CD8-positive, alpha-beta memory T cell (primary cell): ENCODE measurements around the gene ZNF311. TPM values are rescaled to one million over a fixed set of nuclear protein-coding genes. Genes with fewer than 3 reads are reported as not detected.

ENCODE experiments used
- CTCF ChIA-PET: fragments of 350-600 bp; sonication (Branson Sonifier 250); formaldehyde crosslinking; loops from one replicate; lab custom pipeline; 2021; ENCODE audit warnings: antibody characterized with exemption; lab: Charles Lee
- POLR2A ChIA-PET: fragments of 350-600 bp; sonication (Branson Sonifier 250); formaldehyde crosslinking; loops from one replicate; lab custom pipeline; 2021; ENCODE audit warnings: antibody characterized with exemption; lab: Charles Lee
- DNase-seq, 5 donors: peaks; one replicate each; pipeline versions ENCODE4 v3.0.0 to v3.0.0-alpha.2; 2020 to 2022; ENCODE audit warnings: mixed read lengths in 1 of 5
- H3K27ac ChIP-seq: one replicate; pipeline ENCODE4 v1.7.0; 2013; ENCODE audit warnings: low read depth, mild to moderate bottlenecking, low read length, moderate library complexity
- H3K27me3 ChIP-seq: 2 replicates; pipeline ENCODE4 v1.7.0; 2013; ENCODE audit warnings: low read length, mild to moderate bottlenecking; ENCODE audit not compliant: insufficient read depth, poor library complexity, severe bottlenecking
- H3K36me3 ChIP-seq: 2 replicates; pipeline ENCODE4 v1.7.0; 2013; ENCODE audit warnings: mild to moderate bottlenecking, low read length, moderate library complexity; ENCODE audit not compliant: insufficient read depth
- H3K4me1 ChIP-seq: 2 replicates; pipeline ENCODE4 v1.7.0; 2013; ENCODE audit warnings: mild to moderate bottlenecking, low read length, moderate library complexity; ENCODE audit not compliant: insufficient read depth
- H3K4me3 ChIP-seq: 2 replicates; pipeline ENCODE4 v1.7.0; 2013; ENCODE audit warnings: mild to moderate bottlenecking, low read length
- H3K9me3 ChIP-seq: 2 replicates; pipeline ENCODE4 v1.7.0; 2013; ENCODE audit warnings: mild to moderate bottlenecking, low read length
- H3K27ac Mint-ChIP-seq, 8 donors: one replicate each; pipeline ENCODE4 v1.8.0; 2020 to 2021; ENCODE audit warnings: mixed read lengths in 8 of 8, mild to moderate bottlenecking in 6 of 8, inconsistent platforms in 3 of 8, moderate library complexity in 3 of 8
- H3K27me3 Mint-ChIP-seq, 2 donors: one replicate each; pipeline ENCODE4 v1.8.0; 2020 to 2021; ENCODE audit warnings: mixed read lengths in 2 of 2, mild to moderate bottlenecking in 1 of 2, moderate library complexity in 1 of 2
- H3K36me3 Mint-ChIP-seq, 3 donors: one replicate each; pipeline ENCODE4 v1.8.0; 2020 to 2021; ENCODE audit warnings: mixed read lengths in 3 of 3, inconsistent platforms in 1 of 3, mild to moderate bottlenecking in 1 of 3
- H3K4me1 Mint-ChIP-seq, 3 donors: one replicate each; pipeline ENCODE4 v1.8.0; 2020 to 2021; ENCODE audit warnings: mixed read lengths in 3 of 3, inconsistent platforms in 1 of 3, mild to moderate bottlenecking in 1 of 3
- H3K4me3 Mint-ChIP-seq, 7 donors: one replicate each; pipeline ENCODE4 v1.8.0; 2020 to 2021; ENCODE audit warnings: mixed read lengths in 7 of 7, mild to moderate bottlenecking in 6 of 7, moderate library complexity in 4 of 7, inconsistent platforms in 2 of 7
- H3K9me3 Mint-ChIP-seq, 5 donors: one replicate each; pipeline ENCODE4 v1.8.0; 2020 to 2022; ENCODE audit warnings: mixed read lengths in 5 of 5, mild to moderate bottlenecking in 3 of 5, moderate library complexity in 2 of 5, inconsistent platforms in 1 of 5
- polyA plus RNA-seq: library from polyadenylated mRNA; unstranded; fragments of 300-500 nt; fragmentation: Illumina TruSeq; gene quantifications from one replicate; pipeline ENCODE4 v1.2.3, GENCODE V29; 2021
- total RNA-seq, 2 experiments: library from RNA; stranded (reverse); gene quantifications; one replicate each; pipeline ENCODE4 v1.2.3, GENCODE V29; 2021

ZNF311 gene
- total and polyA plus RNA-seq, 3 experiments from 2014 or later: 0.66 to 0.73 TPM; not detected in 1

- CTCF ChIA-PET: interaction anchor here (1.3 to 1.9 kb wide), 3 partner anchors 17 to 160 kb away, joined by 4 to 6 read pairs (median 4); no protein-coding TSS in a partner anchor
- Histone ChIP-seq H3K9me3 (peaks cover 4% of the 10 kb centered on the region), H3K27ac (peak overlapping the region; percentile 19), H3K36me3 (no peaks in the 10 kb centered on the region), H3K4me3 (no peak overlapping the region), H3K27me3 (peaks cover 7% of the 10 kb centered on the region), H3K4me1 (no peaks in the 10 kb centered on the region)
- Mint-ChIP-seq H3K4me3 (no peak overlapping the region), H3K27me3 (peaks cover 8 to 33% of the 10 kb centered on the region in 2 donors), H3K4me1 (no peaks in the 10 kb centered on the region), H3K9me3 (no peaks in the 10 kb centered on the region), H3K27ac (no peak overlapping the region), H3K36me3 (no peaks in the 10 kb centered on the region)
- POLR2A ChIA-PET: no interaction called here
- DNase-seq: no peak
Observed at GRCh38 chr6:28996844-28997510, 8.1 kb downstream of the ZNF311 start.

DNA sequence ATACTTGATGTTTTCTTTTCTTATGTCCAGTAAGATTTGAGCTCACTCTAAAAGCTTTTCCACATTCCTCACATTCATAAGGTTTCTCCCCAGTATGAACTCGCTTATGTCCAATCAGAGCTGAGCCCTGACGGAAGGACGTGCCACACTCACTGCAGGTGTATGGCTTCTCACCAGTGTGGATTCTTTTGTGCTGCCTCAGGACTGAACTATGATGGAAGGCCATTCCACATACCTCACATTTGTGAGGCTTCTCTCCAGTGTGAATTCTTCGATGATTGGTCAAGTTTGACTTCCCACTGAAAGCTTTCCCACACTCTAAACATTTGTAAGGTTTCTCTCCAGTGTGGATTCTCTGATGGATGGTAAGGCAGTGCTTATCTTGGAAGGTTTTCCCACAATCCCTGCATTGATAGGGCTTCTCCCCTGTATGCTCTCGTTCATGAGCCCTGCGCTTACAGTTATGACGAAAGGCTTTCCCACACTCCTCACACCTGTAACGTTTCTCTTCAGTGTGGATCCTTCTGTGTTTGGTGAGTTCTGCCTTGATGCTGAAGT, 9.9 kb downstream of the ZNF311 start:
- Histone ChIP-seq H3K4me3 (no peak overlapping the region), H3K27me3 (peaks cover 7% of the 10 kb centered on the region), H3K27ac (no peak overlapping the region), H3K36me3 (no peaks in the 10 kb centered on the region), H3K9me3 (peaks cover 4% of the 10 kb centered on the region), H3K4me1 (no peaks in the 10 kb centered on the region)
- H3K36me3 Mint-ChIP-seq: no peaks in the 10 kb centered on the region
- H3K27ac Mint-ChIP-seq: no peak overlapping the region
- H3K27me3 Mint-ChIP-seq: peaks cover 8 to 35% of the 10 kb centered on the region in 2 donors
- H3K4me3 Mint-ChIP-seq: no peak overlapping the region
- CTCF ChIA-PET: interaction anchor here (1.4 kb wide), 1 partner anchor 15 kb away, joined by 3 read pairs; no protein-coding TSS in a partner anchor
- POLR2A ChIA-PET: no interaction called here
- DNase-seq: no peak
- H3K9me3 Mint-ChIP-seq: no peaks in the 10 kb centered on the region
- H3K4me1 Mint-ChIP-seq: no peaks in the 10 kb centered on the region

DNA sequence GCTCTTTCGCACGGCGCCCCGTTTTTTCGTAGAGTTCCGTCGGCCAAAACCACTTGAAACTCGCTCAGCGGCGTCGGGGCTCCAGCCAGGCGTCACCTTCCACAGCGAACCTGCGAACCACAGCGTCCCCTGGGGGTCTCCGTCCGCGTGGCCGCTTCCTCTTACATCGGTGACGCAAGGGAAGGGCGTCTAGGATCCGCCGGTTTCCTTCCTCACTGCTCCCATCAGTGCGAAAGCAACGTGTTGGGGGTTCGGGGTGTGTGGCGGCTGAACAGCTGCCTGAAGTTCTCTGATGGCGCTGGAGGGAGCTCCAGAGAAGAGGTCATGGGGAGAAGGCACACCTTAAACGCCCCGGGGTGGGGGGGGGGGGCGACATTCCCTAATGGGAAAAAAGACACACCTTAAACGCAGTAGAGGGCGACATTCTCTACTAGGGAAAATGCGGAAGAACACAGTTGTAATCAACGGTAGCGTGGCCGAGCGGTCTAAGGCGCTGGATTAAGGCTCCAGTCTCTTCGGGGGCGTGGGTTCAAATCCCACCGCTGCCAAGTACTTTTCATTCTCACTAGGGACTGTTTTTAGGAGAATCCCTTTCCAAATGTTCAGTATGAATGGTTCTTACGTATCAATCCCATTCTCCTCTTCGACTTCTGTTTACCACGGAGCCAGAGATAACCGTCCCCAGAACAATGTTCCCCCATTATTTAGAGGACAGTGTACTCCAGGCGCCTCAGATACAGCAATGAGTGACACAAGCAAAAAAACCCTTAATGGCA, 16.4 kb downstream of the ZNF311 start:
- Histone ChIP-seq H3K27me3 (no peaks in the 10 kb centered on the region), H3K4me3 (peak overlapping the region; percentile 52), H3K4me1 (peaks cover 6% of the 10 kb centered on the region), H3K27ac (no peak overlapping the region), H3K36me3 (no peaks in the 10 kb centered on the region), H3K9me3 (no peaks in the 10 kb centered on the region)
- H3K9me3 Mint-ChIP-seq: peaks cover 0 to 8% (median 5%) of the 10 kb centered on the region in 5 donors
- ChIA-PET POLR2A (no interaction called here), CTCF (no interaction called here)
- H3K36me3 Mint-ChIP-seq: no peaks in the 10 kb centered on the region
- peaks cover 25 to 37% (median 34%) of the 10 kb centered on the region in 3 donors for H3K4me1 Mint-ChIP-seq
- peak; percentile 54 to 79 (median 66) for DNase-seq
- peak overlapping the region; percentile 70 to 88 (median 77) for H3K4me3 Mint-ChIP-seq
- peaks cover 23 to 34% of the 10 kb centered on the region in 2 donors for H3K27me3 Mint-ChIP-seq
- peak overlapping the region in 5 of 8 donors; percentile 15 to 66 (median 40) for H3K27ac Mint-ChIP-seq

- no peak for DNase-seq
- Mint-ChIP-seq H3K27me3 (peaks cover 31 to 44% of the 10 kb centered on the region in 2 donors), H3K9me3 (peaks cover 0 to 13% (median 8%) of the 10 kb centered on the region in 5 donors), H3K4me3 (peak overlapping the region; percentile 4 to 86 (median 75)), H3K27ac (peak overlapping the region in 2 of 8 donors; percentile 7 to 12), H3K4me1 (peaks cover 47 to 66% (median 60%) of the 10 kb centered on the region in 3 donors), H3K36me3 (peaks cover 0 to 11% (median 3%) of the 10 kb centered on the region in 3 donors)
- Histone ChIP-seq H3K9me3 (no peaks in the 10 kb centered on the region), H3K27me3 (no peaks in the 10 kb centered on the region), H3K4me3 (no peak overlapping the region), H3K27ac (no peak overlapping the region), H3K4me1 (peaks cover 27% of the 10 kb centered on the region), H3K36me3 (no peaks in the 10 kb centered on the region)
- CTCF ChIA-PET: interaction anchor here (1.0 to 6.9 kb wide), 2 partner anchors 63 to 147 kb away, joined by 3 to 48 read pairs; no protein-coding TSS in a partner anchor
- POLR2A ChIA-PET: no interaction called here
Observed at GRCh38 chr6:28985462-28986164, 19.5 kb downstream of the ZNF311 start.

DNA sequence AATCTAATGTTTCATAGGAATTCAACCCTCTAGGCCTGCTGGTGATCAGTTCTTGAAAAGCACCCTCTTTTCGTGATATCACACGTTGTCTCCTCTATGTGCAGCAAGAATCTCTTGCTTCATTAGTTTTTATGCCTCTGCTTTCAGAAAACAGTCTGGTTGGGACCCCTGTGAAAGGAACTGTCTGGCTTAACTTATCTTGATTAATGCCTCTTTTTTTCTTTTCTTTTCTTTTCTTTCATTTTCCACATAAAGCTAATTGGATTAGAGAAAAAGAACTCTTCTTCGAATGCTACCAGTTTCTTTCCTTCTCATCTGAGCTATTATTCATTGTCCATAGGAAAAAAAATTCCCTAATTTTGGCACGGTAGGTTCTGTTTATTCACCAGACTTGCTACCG, 21.3 kb downstream of the ZNF311 start:
- POLR2A ChIA-PET: no interaction called here
- peaks cover 52 to 72% (median 68%) of the 10 kb centered on the region in 3 donors for H3K4me1 Mint-ChIP-seq

GRCh38 chr6:28982476-28983266, 22.4 kb downstream of the ZNF311 start:
- peak overlapping the region; percentile 77 for H3K27ac ChIP-seq
- POLR2A ChIA-PET: interaction anchor here (0.6 to 2.5 kb wide), 4 partner anchors 60 to 1826 kb away, joined by 4 to 13 read pairs (median 8); no protein-coding TSS in a partner anchor
- H3K4me3 ChIP-seq: peak overlapping the region; percentile 99
- peaks cover 0 to 11% (median 3%) of the 10 kb centered on the region in 3 donors for H3K36me3 Mint-ChIP-seq
- peaks cover 49 to 73% (median 66%) of the 10 kb centered on the region in 3 donors for H3K4me1 Mint-ChIP-seq
- peaks cover 28% of the 10 kb centered on the region for H3K4me1 ChIP-seq
- peak in 2 of 5 donors; percentile 34 to 51 for DNase-seq
- CTCF ChIA-PET: interaction anchor here (2.3 to 6.9 kb wide), 2 partner anchors 33 to 144 kb away, joined by 13 to 48 read pairs; no protein-coding TSS in a partner anchor
- no peaks in the 10 kb centered on the region for H3K9me3 ChIP-seq
- H3K9me3 Mint-ChIP-seq: peaks cover 0 to 8% (median 5%) of the 10 kb centered on the region in 5 donors
- peak overlapping the region in 7 of 8 donors; percentile 17 to 98 (median 93) for H3K27ac Mint-ChIP-seq
- H3K27me3 ChIP-seq: no peaks in the 10 kb centered on the region
- H3K4me3 Mint-ChIP-seq: peak overlapping the region; percentile 92 to 97 (median 95)
- H3K27me3 Mint-ChIP-seq: peaks cover 44 to 48% of the 10 kb centered on the region in 2 donors
- no peaks in the 10 kb centered on the region for H3K36me3 ChIP-seq

More for the DNA sequence above, 21.3 kb downstream of the ZNF311 start:
- H3K27me3 ChIP-seq: no peaks in the 10 kb centered on the region
- Mint-ChIP-seq H3K27ac (peak overlapping the region in 2 of 8 donors; percentile 41 to 98), H3K36me3 (peaks cover 0 to 11% (median 3%) of the 10 kb centered on the region in 3 donors), H3K27me3 (peaks cover 41 to 42% of the 10 kb centered on the region in 2 donors), H3K9me3 (peaks cover 0 to 13% (median 8%) of the 10 kb centered on the region in 5 donors), H3K4me3 (peak overlapping the region in 5 of 7 donors; percentile 11 to 75 (median 27))
- no peaks in the 10 kb centered on the region for H3K9me3 ChIP-seq
- H3K4me3 ChIP-seq: no peak overlapping the region
- no peak overlapping the region for H3K27ac ChIP-seq
- CTCF ChIA-PET: interaction anchor here (1.2 to 6.9 kb wide), 3 partner anchors 32 to 145 kb away, joined by 3 to 48 read pairs (median 4); no protein-coding TSS in a partner anchor
- H3K36me3 ChIP-seq: no peaks in the 10 kb centered on the region
- no peak for DNase-seq
- H3K4me1 ChIP-seq: peaks cover 31% of the 10 kb centered on the region
